Gastroesophageal sphincter (tissue), 3 donors: ENCODE measurements around the gene CPN1.

Experiments used
- CTCF ChIP-seq, 4 experiments: fragments of 200-600 bp in 2 of 4; fragments of 450-650 bp in 2 of 4; sonication (generic) in 1 of 4; IDR thresholded peaks; one replicate each; pipeline ENCODE4 v1.5.1; 2017 to 2019; ENCODE audit warnings: antibody characterized with exemption in 4 of 4, mild to moderate bottlenecking in 2 of 4, moderate library complexity in 2 of 4
- EP300 ChIP-seq: sonication (generic); formaldehyde crosslinking; IDR thresholded peaks from one replicate; pipeline ENCODE4 v1.6.1; 2017; ENCODE audit warnings: antibody characterized with exemption, mild to moderate bottlenecking
- POLR2AphosphoS5 ChIP-seq: sonication (generic); formaldehyde crosslinking; IDR thresholded peaks from one replicate; pipeline ENCODE4 v1.6.1; 2017; ENCODE audit warnings: antibody characterized with exemption

- TF ChIP-seq POLR2AphosphoS5 = no peak
- no peak for TF ChIP-seq CTCF (IDR thresholded peaks at IDR 0.05)
- TF ChIP-seq EP300 = no peak
Observed at GRCh38 chr10:100043796-100044195, 37.9 kb downstream of the CPN1 start.
